Measurements from ENCODE around the gene SPDYE2B. TPM values are rescaled to one million over a fixed set of nuclear protein-coding genes. Genes with fewer than 3 reads are reported as not detected.
"Not testable (repeated sequence)": the region's sequence is repeated elsewhere in the genome, so short reads cannot be mapped to it uniquely, and the experiment has no call there.

SPDYE2B gene, protein sequence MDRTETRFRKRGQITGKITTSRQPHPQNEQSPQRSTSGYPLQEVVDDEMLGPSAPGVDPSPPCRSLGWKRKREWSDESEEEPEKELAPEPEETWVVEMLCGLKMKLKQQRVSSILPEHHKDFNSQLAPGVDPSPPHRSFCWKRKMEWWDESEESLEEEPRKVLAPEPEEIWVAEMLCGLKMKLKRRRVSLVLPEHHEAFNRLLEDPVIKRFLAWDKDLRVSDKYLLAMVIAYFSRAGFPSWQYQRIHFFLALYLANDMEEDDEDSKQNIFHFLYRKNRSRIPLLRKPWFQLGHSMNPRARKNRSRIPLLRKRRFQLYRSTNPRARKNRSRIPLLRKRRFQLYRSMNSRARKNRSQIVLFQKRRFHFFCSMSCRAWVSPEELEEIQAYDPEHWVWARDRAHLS
- total RNA-seq = not detected in 2 replicates

- not testable (repeated sequence) for DNase-seq (ENCODE audit: low read depth)
These were observed at the start of gene SPDYE2B for GRCh38 chr7:102649924-102650323. Gene SPDYE2B (plus strand): TSS chr7:102650319. CDS start chr7:102652349, 2,030 bp downstream.

DNA sequence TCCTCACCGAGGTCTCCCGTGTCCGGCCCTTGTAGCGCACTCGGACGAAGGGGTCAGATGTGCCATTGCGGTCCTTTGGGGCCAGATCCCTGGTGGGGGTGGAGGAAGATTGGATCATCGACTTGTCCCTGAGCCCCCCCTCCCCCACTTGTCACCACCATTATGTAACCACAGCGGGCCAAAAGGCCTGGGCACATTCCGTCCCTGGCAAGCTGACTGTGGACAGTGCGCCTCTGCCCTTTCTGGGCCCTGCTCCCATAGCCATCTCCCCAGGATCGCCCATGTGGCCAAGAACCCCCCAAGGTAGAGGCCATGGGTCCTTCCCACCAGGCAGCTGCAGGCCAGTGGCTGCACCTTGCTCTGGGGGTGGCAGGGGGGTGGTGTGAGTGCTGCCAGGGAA is 47.8 kb upstream of the SPDYE2B start:
- DNase-seq (ENCODE audit: low read depth) = not testable (repeated sequence)

DNA sequence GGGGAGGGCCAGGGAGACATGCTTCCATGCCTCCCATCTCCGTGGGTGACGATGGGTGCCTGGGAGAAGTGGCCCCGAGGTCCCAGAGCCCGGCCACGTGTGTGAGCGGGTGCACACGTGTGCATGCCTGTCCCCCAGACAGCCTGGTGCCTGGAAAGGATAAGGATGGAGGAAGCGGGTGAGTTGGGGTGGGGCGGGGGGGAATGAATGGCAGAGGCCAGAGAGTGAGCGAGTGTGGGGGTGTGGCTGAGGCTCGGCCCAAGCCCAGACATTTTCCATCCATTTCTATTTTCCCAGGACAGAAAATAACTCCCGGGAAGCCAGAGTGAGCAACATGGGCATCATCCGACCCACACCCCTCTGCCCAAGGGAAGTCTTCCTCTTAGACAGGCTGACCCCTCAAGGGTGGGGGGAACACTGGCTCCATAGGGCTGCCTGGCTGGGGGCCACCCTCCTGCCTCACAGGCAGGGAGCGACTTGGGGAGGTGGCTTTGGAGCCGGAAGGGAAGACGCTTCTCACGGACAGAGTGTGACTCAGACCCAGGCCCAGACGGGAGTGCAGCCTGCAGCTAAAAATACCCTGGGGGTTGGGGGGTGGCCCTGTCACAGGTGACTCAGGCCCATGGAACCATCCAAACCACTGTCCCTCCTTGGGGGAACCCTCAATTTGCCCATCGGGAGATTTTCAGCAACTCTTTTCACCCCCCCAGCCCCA is 45.5 kb upstream of the SPDYE2B start:
- not testable (repeated sequence) for DNase-seq (ENCODE audit: low read depth)

- not testable (repeated sequence) for DNase-seq (ENCODE audit: low read depth)
These were observed 43.3 kb upstream of the SPDYE2B start for GRCh38 chr7:102606848-102607247.

DNA sequence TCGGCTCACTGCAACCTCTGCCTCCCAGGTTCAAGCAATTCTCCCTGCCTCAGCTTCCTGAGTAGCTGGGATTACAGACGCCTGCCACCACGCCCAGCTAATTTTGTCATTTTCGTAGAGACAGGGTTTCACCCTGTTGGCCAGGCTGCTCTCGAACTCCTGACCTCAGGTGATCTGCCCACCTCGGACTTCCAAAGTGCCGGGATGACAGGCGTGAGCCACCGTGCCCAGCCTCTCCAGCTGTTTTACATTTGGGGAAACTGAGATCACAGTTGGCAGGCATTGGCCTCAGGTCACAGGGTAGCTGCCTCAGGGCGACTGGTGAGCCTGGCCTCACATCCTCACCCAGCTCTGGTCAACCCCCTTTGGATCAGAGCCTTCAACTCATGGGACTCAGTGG is 40.4 kb upstream of the SPDYE2B start:
- not testable (repeated sequence) for DNase-seq (ENCODE audit: low read depth)

- not testable (repeated sequence) for DNase-seq (ENCODE audit: low read depth)
These were observed 39.7 kb upstream of the SPDYE2B start for GRCh38 chr7:102610441-102610840.

DNA sequence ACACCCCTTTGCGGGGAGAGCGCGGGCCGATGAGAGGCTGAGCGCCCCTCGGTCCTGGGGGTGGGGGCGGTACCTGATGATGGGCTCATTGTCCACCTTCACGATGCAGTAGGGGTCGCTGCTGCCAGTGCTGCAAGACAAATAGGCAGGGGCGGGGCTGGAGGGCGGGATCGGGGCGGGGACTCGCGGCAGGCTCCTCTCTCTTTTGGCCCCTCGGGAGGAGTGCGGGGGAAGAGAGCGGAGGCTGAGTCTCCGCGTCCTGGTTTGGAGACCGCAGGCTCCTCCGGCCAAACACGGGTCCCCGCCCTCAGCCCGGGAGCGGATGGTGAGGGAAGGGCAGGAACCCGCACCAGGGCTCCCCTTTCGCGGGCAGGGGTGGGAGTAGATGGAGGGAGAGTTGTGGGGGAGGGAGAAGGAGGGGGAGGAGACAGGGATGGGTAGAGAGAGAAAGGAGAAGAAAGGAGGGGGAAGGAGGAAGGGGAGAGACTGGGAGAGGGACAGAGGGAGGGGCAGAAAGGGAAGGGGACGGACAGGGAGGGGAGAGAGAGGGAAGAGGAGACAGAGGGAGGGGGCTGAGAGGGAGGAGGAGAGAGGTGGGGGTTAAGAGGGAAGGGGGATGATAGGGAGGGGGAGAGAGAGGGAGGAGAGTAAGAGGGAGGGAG is 39.0 kb upstream of the SPDYE2B start:
- DNase-seq (ENCODE audit: low read depth) = not testable (repeated sequence)

GRCh38 chr7:102611675-102612325 is 38.3 kb upstream of the SPDYE2B start:
- DNase-seq (ENCODE audit: low read depth) = not testable (repeated sequence)

DNA sequence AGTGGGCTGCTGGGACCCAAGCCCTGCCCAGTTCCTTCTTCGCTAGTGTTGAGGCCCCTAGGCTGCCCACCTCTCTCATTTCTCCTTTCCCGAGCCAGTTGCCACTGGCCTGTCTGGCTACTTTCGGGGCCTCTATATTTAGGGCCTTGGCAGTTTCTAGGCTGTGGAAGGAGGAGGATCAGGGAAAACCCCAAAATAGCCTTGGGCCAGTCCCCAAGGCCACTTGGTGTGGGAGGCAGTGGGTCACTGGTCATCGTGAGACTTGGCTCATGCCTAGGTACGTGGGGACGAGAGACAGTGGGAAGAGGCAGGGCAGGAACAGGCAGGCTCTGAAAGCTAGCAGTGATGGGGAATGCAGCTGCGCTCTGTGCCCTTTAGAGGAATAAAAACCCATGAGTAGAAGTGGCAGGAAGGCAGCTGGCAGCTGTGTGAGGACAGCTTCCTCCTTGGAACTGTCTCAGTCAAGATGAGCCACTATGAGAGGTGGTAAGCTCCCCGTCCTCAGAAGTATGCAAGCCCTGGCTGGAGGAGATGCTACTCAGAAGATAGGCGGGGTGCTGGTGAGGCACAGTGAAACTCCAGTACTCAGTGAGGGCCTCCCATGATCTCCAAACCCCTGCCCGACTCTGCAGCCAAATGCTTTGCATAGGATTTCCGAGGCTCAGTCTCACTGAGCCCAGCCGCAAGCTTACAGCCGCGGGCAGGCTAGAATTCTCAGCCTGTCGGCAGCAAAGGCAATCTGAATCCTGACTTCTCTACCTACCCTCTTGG is 36.4 kb upstream of the SPDYE2B start:
- not testable (repeated sequence) for DNase-seq (ENCODE audit: low read depth)

DNA sequence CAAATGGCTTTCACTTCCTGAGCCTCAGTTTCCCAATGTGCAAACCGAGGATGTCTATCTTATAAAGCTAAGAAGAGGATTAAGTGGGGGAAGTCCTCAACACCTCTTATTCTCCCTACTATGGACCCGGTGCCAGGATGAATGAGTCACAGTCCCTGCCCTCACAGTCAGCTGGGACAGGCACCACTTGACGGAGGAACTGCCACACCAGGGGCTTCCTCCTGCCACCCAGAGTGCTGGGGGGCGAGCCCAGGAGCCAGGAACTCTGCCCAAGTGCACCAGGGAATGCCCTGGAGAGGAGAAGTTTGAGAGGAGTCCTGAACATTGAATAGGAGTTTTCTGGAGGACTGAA is 35.8 kb upstream of the SPDYE2B start:
- DNase-seq (ENCODE audit: low read depth) = not testable (repeated sequence)

DNA sequence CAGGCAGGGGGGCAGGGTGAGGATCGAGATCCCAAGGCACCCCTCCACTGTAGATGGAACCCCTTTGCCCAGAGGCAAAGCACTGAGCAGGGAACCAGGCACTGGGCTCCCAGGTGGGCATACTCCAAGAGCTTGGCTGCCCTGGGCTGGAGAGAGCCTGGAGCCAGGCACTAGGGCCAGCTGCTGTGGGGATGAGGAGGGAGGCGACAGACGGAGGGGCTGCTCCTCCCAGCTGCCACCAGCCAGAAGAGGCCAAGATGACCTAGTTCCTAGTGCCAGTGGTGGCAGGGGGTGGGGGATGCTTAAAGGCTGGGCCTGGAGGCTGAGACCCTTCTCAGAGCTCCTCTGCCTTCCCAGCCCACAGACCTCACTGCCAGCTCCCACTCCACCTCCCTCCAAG is 35.2 kb upstream of the SPDYE2B start:
- not testable (repeated sequence) for DNase-seq (ENCODE audit: low read depth)

- not testable (repeated sequence) for DNase-seq (ENCODE audit: low read depth)
These were observed 34.2 kb upstream of the SPDYE2B start for GRCh38 chr7:102615930-102616329.

GRCh38 chr7:102616507-102617125 is 33.5 kb upstream of the SPDYE2B start, which contains the start of gene RASA4:
Gene RASA4 (minus strand): TSS chr7:102616756. CDS start chr7:102616689, 67 bp downstream.
- DNase-seq (ENCODE audit: low read depth) = not testable (repeated sequence)

- DNase-seq (ENCODE audit: low read depth) = not testable (repeated sequence)
These were observed 32.0 kb upstream of the SPDYE2B start for GRCh38 chr7:102618122-102618521.

GRCh38 chr7:102627271-102627904 is 22.7 kb upstream of the SPDYE2B start:
- not testable (repeated sequence) for DNase-seq (ENCODE audit: low read depth)

DNA sequence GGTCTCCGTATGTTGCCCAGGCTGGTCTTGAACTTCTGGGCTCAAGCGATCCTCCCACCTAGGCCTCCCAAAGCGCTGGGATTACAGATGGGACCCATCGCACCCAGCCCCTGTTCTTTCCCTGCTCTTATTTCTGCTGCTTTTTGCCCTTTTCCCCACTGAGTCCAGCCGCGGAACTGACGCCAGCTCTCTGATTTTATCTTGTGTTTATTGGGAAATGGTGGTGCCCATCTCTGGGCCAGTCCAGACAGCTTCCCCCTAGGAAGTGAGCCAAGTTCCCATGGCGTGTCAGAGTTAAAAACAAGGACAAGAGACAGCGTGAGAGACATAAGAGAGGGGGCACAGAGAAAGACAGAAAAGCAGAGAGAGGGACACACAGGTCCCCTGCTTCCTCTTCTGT is 19.5 kb upstream of the SPDYE2B start:
- DNase-seq (ENCODE audit: low read depth) = not testable (repeated sequence)

GRCh38 chr7:102634299-102634698 is 15.8 kb upstream of the SPDYE2B start:
- not testable (repeated sequence) for DNase-seq (ENCODE audit: low read depth)

- DNase-seq (ENCODE audit: low read depth) = not testable (repeated sequence)
These were observed 14.8 kb upstream of the SPDYE2B start for GRCh38 chr7:102635354-102635753.

- not testable (repeated sequence) for DNase-seq (ENCODE audit: low read depth)
These were observed 13.2 kb upstream of the SPDYE2B start for GRCh38 chr7:102636956-102637355.

- DNase-seq (ENCODE audit: low read depth) = not testable (repeated sequence)
These were observed 11.3 kb upstream of the SPDYE2B start for GRCh38 chr7:102638848-102639247.

Measured in renal cortical epithelial cell (primary cell).